HepG2 (cell line): ENCODE data around the gene CAPN14.

Experiments
- CTCF ChIP-seq: sonication (generic); formaldehyde crosslinking; IDR thresholded peaks from 2 replicates; pipeline ENCODE4 v1.5.0; 2020; ENCODE audit warnings: mild to moderate bottlenecking, missing genetic modification reagents, moderate library complexity
- FOXA1 ChIP-seq, 2 experiments: fragments of 450-650 bp in 1 of 2; sonication (generic) in 1 of 2; formaldehyde crosslinking in 1 of 2; IDR thresholded peaks; 2 replicates each; pipeline versions ENCODE4 v1.4.0 to v1.6.1; 2016 to 2020; ENCODE audit warnings: missing genetic modification reagents in 1 of 2
- FOXM1 ChIP-seq: sonication (generic); formaldehyde crosslinking; IDR thresholded peaks from 2 replicates; pipeline ENCODE4 v1.5.0; 2020; ENCODE audit warnings: missing genetic modification reagents
- NR3C1 ChIP-seq: sonication (generic); formaldehyde crosslinking; IDR thresholded peaks from 2 replicates; pipeline ENCODE4 v1.4.0; 2020; ENCODE audit warnings: missing genetic modification reagents
- POLR2A ChIP-seq, 2 experiments: IDR thresholded peaks; 2 replicates each; pipeline ENCODE4 v1.6.1; 2011; ENCODE audit warnings: low read depth in 2 of 2, low read length in 2 of 2, mild to moderate bottlenecking in 1 of 2, moderate library complexity in 1 of 2; ENCODE audit not compliant: insufficient read depth in 1 of 2
- POLR2AphosphoS5 ChIP-seq: IDR thresholded peaks from 2 replicates; pipeline ENCODE4 v1.6.1; 2012; ENCODE audit warnings: low read depth, low read length
- TAF1 ChIP-seq: sonication (generic); formaldehyde crosslinking; IDR thresholded peaks from 2 replicates; pipeline ENCODE4 v1.4.0; 2020; ENCODE audit warnings: missing genetic modification reagents
- TERF1 ChIP-seq: sonication (generic); formaldehyde crosslinking; IDR thresholded peaks from 2 replicates; pipeline ENCODE4 v1.8.0; 2022; ENCODE audit warnings: mild to moderate bottlenecking, missing genetic modification reagents, moderate library complexity
- ZNF337 ChIP-seq: sonication (generic); formaldehyde crosslinking; IDR thresholded peaks from 2 replicates; pipeline ENCODE4 v1.5.1; 2020; ENCODE audit warnings: missing genetic modification reagents, low read depth, mild to moderate bottlenecking, borderline replicate concordance

GRCh38 chr2:31147645-31148044 is 69.7 kb downstream of the CAPN14 start:
- TF ChIP-seq ZNF337 (CRISPR knock-in tag), result no peak
- TF ChIP-seq CTCF (CRISPR knock-in tag), result no peak
- TF ChIP-seq FOXA1 (IDR thresholded peaks at IDR 0.05), result no peak
- TF ChIP-seq FOXA1 (CRISPR knock-in tag; IDR thresholded peaks at IDR 0.05), result no peak
- TF ChIP-seq POLR2AphosphoS5, result no peak
- TF ChIP-seq TERF1 (CRISPR knock-in tag), result no peak
- no peak for TF ChIP-seq POLR2A (IDR thresholded peaks at IDR 0.05; ENCODE audit: insufficient read depth in 1 of 2, low read depth in 2 of 2, low read length in 2 of 2)
- no peak for TF ChIP-seq NR3C1 (CRISPR knock-in tag)
- TF ChIP-seq TAF1 (CRISPR knock-in tag), result no peak
- no peak for TF ChIP-seq FOXM1 (CRISPR knock-in tag)
